Esophagus mucosa (tissue), 1 donor: ENCODE measurements around the gene PCDH9. TPM values are rescaled to one million over a fixed set of nuclear protein-coding genes. Genes with fewer than 3 reads are reported as not detected.
"Not testable (repeated sequence)": the region's sequence is repeated elsewhere in the genome, so short reads cannot be mapped to it uniquely, and the experiment has no call there.

Experiments
- ATAC-seq: fragments of 200-7000 bp; cut with Tn5 transposase; one replicate; pipeline ENCODE4 v1.9.1; 2020
- total RNA-seq: library from RNA; stranded (reverse); gene quantifications from one replicate; pipeline ENCODE4 v1.2.4, GENCODE V29; 2023
- donor health status: DM: yes; HTN: yes; CAD: no.

Gene PCDH9
- total RNA-seq, 1 donor from 2014 or later = 0.08 TPM

DNA sequence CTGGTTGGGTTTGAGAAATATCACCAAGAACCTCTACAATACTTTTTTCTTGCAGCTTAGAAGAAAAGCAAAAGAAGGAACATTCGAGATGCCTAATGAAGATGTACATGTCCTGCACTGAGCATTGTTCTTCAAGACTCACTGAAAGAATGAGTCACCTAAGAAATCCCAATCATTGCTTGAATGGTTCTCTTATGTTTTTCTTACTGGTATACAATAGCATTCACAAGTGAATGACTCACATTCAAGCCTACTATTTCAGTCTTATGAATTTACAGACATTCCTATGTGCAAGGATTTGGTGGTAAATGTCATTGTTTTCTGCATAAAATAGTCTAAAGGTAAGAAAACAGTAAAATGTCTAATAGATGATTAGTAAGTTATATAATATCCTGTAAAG is 594.6 kb downstream of the PCDH9 start:
- ATAC-seq = no peak

GRCh38 chr13:66634384-66634783 is 595.8 kb downstream of the PCDH9 start:
- no peak for ATAC-seq

DNA sequence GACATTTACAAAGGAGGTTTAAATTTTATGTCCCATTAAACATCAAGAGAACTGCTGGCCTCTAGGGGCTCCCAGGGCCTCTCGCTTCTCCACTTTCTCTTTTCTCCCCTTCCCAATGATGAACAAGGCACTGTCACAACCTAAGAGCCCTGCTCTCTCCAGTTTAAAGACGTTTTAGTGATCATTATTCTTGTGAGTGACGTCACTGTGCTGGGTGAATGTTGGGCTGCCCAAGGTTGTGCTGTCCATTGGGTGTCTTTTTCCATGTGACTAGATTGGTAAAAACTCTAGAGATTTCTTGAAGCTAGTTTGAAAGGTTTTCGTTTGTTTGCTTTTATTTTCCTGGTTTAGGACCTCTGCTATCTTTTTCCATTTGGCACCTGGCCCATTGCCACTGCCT is 602.6 kb downstream of the PCDH9 start:
- no peak for ATAC-seq

DNA sequence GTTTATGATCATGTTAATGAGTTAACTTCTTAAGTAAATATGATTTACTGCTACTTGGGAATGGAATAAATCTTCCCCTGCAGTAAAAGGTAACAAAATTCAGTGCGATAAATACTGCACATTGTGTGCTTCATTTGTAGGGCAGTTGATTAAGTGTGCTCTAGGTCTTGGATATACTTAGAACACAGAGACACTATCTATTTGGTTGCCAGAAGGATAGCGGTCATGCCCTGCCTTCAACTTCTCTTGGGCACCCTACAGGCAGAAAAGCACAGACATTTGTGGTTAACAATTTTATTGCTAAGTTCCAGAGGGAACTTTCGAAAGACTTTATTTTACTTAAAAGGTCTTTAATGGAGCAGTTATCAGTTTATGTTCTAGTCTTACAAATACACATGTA is 605.8 kb downstream of the PCDH9 start:
- no peak for ATAC-seq

DNA sequence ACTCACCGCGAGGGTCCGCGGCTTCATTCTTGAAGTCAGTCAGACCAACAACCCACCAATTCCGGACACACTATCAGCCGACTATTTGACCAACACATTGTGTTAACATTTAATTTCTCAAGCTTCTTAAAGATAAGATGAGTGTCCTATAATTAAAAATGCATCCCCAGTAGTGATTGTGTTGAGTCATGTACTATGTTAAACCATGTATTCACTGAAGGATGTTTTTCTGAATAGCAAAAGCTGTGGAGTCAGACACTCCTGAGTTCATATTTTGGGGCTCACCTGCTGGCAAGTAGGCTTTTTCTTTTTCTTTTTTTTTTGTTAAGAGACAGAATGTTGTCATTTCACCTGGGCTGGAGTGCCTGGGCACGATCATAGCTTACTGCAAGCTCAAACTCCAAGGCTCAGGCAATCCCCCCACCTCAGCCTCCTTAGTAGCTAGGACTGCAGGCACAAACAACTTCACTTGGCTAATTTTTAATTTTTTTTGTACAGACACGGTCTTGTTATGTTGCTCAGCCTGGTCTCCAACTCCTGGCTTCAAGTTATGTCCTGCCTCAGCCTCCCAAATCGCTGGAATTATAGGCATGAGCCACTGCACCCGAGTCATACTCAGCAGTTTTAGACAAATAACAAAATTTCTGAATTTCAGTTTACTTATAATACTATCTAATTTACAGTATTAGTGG is 606.9 kb downstream of the PCDH9 start:
- ATAC-seq = no peak

DNA sequence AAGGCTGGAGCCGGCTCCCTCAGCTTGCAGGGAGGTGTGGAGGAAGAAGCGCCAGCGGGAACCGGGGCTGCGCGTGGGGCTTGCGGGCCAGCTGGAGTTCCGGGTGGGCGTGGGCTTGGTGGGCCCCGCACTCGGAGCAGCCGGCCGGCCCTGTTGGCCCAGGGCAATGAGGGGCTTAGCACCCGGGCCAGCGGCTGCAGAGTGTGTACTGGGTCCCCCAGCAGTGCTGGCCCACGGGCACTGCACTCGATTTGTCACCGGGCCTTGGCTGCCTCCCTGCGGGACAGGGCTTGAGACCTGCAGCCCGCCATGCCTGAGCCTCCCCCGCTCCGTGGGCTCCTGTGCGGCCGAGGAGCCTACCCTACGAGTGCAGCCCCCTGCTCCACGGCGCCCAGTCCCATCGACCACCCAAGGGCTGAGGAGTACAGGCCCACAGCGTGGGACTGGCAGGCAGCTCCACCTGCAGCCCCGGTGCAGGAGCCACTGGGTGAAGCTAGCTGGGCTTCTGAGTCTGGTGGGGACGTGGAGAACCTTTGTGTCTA is 608.2 kb downstream of the PCDH9 start:
- ATAC-seq = not testable (repeated sequence)

GRCh38 chr13:66618702-66619101 is 611.4 kb downstream of the PCDH9 start:
- ATAC-seq = no peak

- no peak for ATAC-seq
Observed at GRCh38 chr13:66617786-66618185, 612.4 kb downstream of the PCDH9 start.

GRCh38 chr13:66612983-66613382 is 617.2 kb downstream of the PCDH9 start:
- ATAC-seq = no peak

DNA sequence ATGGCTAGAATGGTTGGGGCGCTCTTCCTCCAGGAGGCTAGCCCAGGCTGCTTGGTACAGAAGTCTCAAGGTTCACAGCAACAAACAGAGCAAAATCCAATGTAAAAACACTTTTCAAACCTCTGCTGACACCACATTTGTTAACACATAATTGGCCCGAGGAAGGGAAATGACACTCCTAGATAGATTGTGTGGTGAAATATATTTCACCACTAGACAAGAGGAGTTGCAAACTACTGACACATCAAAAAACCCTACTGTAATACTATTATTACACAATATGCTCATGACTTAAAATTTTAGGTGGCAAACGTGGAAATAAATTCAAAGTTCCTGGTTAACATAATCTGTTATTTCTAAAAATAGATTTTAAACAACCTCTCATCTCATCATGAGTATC is 643.6 kb downstream of the PCDH9 start:
- ATAC-seq = no peak

DNA sequence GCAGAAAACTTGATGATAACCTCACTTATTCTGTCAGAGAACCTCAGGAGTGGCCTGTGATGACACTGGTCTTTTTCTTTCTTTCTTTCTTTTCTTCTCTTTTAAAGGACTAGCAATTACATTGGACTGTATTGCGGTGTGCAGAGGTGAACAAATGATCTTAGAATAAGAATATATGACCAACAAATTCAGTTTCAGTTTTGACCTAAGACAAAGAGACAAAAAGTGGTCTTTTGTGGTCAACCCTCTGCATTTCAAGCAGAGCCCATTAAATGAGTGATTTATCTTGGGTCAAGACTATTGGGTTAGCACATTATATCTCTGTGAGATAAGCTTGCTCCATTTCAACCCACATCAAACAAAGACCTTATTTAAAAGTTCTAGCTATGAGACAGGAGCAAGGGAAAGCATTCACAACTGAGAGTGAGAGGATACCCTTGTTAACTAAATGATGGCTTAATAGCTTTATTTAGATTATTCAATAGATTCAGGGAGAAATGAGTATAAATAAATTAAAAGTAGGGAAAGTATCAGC is 644.4 kb downstream of the PCDH9 start:
- no peak for ATAC-seq

DNA sequence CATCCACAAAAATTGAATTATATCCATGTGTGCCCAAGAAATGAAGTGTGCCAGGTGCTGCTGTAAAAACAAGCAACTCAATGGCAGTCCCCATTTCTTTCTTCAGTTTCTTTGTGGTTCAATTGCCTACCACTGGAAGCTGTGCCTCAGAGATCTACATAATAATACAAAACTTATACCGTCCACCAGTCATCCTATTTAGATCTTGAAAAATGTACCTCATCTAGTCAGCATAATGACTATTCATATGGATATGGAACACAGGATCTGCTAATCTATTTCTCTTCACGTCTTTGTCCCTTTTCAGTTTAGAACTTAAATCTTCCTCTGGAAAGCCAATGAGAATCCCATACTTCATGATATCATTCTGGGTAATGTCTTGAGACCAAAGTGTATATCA is 648.5 kb downstream of the PCDH9 start:
- ATAC-seq = no peak

GRCh38 chr13:66578305-66578704 is 651.8 kb downstream of the PCDH9 start:
- ATAC-seq = no peak

- no peak for ATAC-seq
Observed at GRCh38 chr13:66577358-66577757, 652.8 kb downstream of the PCDH9 start.

GRCh38 chr13:66576381-66576780 is 653.8 kb downstream of the PCDH9 start:
- ATAC-seq = no peak

DNA sequence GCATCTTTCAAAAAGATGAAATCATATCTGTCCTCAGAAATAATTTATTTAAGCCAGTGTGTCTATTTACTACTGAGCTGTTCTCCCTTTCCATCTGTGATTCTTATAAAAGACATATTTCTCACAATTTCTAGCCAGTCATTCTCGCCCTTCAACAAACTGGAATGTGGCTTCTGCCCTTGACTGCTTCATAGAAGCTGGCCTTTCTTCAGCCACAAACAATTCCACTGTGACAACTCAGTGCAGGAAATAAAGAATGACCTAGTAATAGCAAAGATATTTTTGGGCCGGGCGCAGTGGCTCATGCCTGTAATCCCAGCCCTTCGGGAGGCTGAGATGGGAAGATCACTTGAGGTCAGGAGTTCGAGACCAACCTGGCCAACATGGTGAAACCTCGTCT is 655.5 kb downstream of the PCDH9 start:
- no peak for ATAC-seq

DNA sequence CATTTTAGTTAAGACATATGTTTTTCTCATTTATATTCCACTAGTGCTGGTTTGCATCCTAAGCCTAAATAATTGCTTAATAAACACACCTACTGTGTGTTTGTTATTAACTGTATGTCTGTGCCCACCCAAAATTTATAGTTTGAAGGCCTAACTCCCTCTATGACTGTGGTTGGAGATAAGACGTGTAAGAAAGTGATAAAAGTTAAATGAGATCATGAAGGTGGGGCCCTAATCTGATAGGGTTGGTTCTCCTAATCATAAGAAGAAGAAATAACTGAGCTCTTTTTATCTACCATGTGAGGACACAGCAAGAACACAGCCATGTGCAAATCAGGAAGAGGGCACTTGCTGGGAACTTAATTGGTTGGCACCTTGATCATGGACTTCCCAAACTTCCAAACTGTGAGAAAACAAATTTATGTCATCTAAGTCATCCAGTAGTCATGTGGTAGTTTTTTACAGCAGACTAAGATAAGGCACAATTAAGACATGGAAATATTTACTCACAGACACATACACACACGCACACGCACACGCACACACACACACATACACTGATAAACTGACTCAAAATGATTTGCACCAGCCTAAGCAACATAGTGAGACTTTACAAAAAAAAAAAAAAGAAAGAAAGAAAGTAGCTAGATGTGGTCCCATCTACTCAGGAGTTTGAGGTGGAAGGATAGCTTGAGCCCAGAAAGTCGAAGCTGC is 662.1 kb downstream of the PCDH9 start:
- no peak for ATAC-seq

GRCh38 chr13:66565279-66565678 is 664.9 kb downstream of the PCDH9 start:
- no peak for ATAC-seq

DNA sequence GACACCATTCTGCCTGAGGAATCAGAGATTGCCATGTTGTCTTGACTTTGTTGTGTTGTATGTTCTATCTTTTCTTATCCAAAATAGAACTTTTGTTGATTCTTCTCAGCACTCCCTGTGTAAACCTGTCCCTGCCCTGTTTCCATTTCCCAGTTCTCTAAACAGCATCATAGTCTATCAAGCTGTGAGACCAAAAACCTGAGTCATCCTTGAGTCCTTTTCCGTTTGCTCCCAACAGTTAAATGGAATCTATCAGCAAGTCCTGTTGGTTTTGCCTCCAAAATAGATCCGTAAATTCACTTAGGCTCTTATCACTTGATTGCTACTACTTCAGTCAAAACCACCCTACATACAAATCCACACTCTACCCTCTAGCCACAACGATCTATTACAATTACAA is 667.1 kb downstream of the PCDH9 start:
- no peak for ATAC-seq

- ATAC-seq = no peak
Observed at GRCh38 chr13:66562054-66562453, 668.1 kb downstream of the PCDH9 start.

DNA sequence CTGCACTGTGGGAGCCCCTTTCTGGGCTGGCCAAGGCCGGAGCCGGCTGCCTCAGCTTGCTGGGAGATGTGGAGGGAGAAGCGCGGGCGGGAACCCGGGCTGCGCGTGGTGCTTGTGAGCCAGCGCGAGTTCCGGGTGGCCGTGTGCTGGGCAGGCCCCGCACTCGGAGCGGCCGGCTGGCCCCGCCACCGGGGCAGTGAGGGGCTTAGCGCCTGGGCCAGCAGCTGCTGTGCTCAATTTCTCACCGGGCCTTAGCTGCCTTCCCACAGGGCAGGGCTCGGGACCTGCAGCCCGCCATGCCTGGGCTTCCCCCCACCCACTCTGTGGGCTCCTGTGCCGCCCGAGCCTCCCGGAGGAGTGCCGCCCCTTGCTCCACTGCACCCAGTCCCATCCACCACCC is 669.1 kb downstream of the PCDH9 start:
- no peak for ATAC-seq

DNA sequence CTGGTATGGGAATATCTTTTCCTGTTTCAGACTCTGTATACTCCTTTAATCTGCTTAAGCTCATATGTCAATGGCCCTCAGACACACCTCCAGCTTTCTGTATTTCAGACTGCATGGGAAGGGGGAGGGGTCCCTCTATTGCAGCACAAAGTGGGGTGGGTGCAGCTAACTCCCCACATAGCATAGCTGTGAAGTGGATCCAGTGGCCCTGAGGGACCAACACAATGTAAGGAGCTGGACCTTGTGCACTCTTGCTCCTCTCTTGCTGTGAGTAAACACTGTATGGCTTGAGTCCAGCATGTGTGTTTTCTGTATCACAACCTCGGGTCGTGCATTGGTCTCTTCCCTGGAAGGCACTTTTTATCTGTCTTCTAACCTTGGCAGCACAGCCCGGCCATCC is 669.9 kb downstream of the PCDH9 start:
- ATAC-seq = no peak

DNA sequence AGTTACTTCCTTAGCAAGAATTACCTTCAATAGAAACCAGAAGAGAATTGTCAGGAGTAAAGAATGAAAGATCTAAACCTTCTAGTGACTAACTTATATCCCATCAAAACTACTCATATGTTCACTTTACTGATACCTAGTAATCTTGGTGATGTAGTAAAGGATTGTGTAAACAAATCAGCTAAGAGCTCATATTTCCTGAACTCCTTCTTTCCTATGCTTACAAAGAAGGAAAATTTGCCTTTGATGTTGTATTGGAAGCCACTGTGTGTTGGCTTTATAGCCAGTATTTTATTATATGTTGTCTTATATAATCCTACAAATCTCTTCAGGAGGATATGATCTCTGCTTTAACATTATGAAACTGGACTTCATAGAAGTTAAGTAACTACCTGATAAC is 671.0 kb downstream of the PCDH9 start:
- no peak for ATAC-seq

DNA sequence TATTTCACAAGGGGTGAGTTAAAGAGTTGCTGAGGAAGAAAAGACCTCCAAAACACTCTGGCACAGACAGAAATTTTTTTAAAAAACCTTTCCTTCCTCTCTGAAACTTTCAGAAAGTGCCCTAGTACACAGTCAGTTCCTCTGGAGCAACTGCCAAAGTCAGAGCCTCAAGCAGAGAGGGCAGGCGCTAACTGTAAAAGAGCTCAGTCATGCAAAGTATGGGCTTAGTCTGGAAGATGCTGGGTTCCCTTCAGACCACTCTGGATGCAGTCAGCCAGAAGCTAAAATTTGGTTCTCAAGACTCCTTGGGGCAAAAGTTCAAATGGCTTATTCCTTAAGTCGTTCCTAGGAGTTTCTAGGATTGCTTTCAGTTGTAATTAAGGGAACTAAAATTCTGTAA is 671.6 kb downstream of the PCDH9 start:
- no peak for ATAC-seq
